H9 (cell line): ENCODE results near the gene CEP128. TPM values are rescaled to one million over a fixed set of nuclear protein-coding genes. Genes with fewer than 3 reads are reported as not detected.

Experiments used
- DNase-seq: peaks from one replicate; pipeline ENCODE4 v3.0.0-alpha.2; 2017
- H2AFZ ChIP-seq: one replicate; pipeline ENCODE4 v1.6.1; 2013; ENCODE audit warnings: mild to moderate bottlenecking, low read length, control low read depth, moderate library complexity
- H2AK5ac ChIP-seq: 2 replicates; pipeline ENCODE4 v1.6.1; 2013; ENCODE audit warnings: low read length, control low read depth, mixed read lengths; ENCODE audit not compliant: insufficient read length
- H2BK120ac ChIP-seq: one replicate; pipeline ENCODE4 v1.6.1; 2013; ENCODE audit warnings: low read depth, mild to moderate bottlenecking, low read length, control low read depth, inconsistent platforms; ENCODE audit not compliant: poor library complexity, severe bottlenecking
- H2BK12ac ChIP-seq: 2 replicates; pipeline ENCODE4 v1.6.1; 2013; ENCODE audit warnings: low read length, control low read depth, mixed read lengths, low read depth; ENCODE audit not compliant: insufficient read length
- H2BK15ac ChIP-seq: 2 replicates; pipeline ENCODE4 v1.6.1; 2013; ENCODE audit warnings: low read depth, low read length, control low read depth
- H2BK20ac ChIP-seq: one replicate; pipeline ENCODE4 v1.6.1; 2013; ENCODE audit warnings: low read depth, mild to moderate bottlenecking, low read length, control low read depth, inconsistent platforms; ENCODE audit not compliant: poor library complexity, severe bottlenecking
- H2BK5ac ChIP-seq: 2 replicates; pipeline ENCODE4 v1.6.1; 2013; ENCODE audit warnings: low read length, control low read depth, mixed read lengths; ENCODE audit not compliant: insufficient read length
- H3K14ac ChIP-seq: 2 replicates; pipeline ENCODE4 v1.6.1; 2013; ENCODE audit warnings: low read length, control low read depth; ENCODE audit not compliant: insufficient read depth
- H3K18ac ChIP-seq: 2 replicates; pipeline ENCODE4 v1.6.1; 2013; ENCODE audit warnings: low read depth, mild to moderate bottlenecking, mixed read lengths, low read length, control low read depth; ENCODE audit not compliant: insufficient read length
- H3K23ac ChIP-seq: 2 replicates; pipeline ENCODE4 v1.6.1; 2013; ENCODE audit warnings: low read length, control low read depth, mixed read lengths, low read depth; ENCODE audit not compliant: insufficient read length
- H3K23me2 ChIP-seq: 2 replicates; pipeline ENCODE4 v1.6.1; 2013; ENCODE audit warnings: low read depth, mild to moderate bottlenecking, mixed read lengths, low read length, control low read depth; ENCODE audit not compliant: insufficient read length, poor library complexity, severe bottlenecking
- H3K27ac ChIP-seq: 2 replicates; pipeline ENCODE4 v1.5.1; 2013; ENCODE audit warnings: low read length, control low read depth, mixed read lengths, low read depth; ENCODE audit not compliant: insufficient read length
- H3K27me3 ChIP-seq: 2 replicates; pipeline ENCODE4 v1.6.1; 2013; ENCODE audit warnings: low read length, control low read depth, inconsistent platforms; ENCODE audit not compliant: insufficient read depth
- H3K4ac ChIP-seq: 2 replicates; pipeline ENCODE4 v1.6.1; 2013; ENCODE audit warnings: low read depth, mild to moderate bottlenecking, control low read depth, inconsistent platforms, low read length, moderate library complexity
- H3K4me1 ChIP-seq: 2 replicates; pipeline ENCODE4 v1.6.1; 2013; ENCODE audit warnings: low read length, control low read depth, inconsistent platforms; ENCODE audit not compliant: insufficient read depth
- H3K4me2 ChIP-seq: 2 replicates; pipeline ENCODE4 v1.6.1; 2013; ENCODE audit warnings: low read length, control low read depth, mixed read lengths; ENCODE audit not compliant: insufficient read length, insufficient read depth
- H3K56ac ChIP-seq: 2 replicates; pipeline ENCODE4 v1.6.1; 2013; ENCODE audit warnings: low read depth, mild to moderate bottlenecking, mixed read lengths, low read length, control low read depth; ENCODE audit not compliant: insufficient read length
- H3K79me1 ChIP-seq: 2 replicates; pipeline ENCODE4 v1.6.1; 2013; ENCODE audit warnings: low read depth, mild to moderate bottlenecking, moderate library complexity, low read length, control low read depth, inconsistent platforms; ENCODE audit not compliant: insufficient read depth, poor library complexity, severe bottlenecking
- H3K79me2 ChIP-seq: 2 replicates; pipeline ENCODE4 v1.6.1; 2013; ENCODE audit warnings: low read length, control low read depth, inconsistent platforms; ENCODE audit not compliant: insufficient read depth
- H3K9ac ChIP-seq: 2 replicates; pipeline ENCODE4 v1.6.1; 2013; ENCODE audit warnings: low read length, control low read depth, mixed read lengths; ENCODE audit not compliant: insufficient read length; ENCODE audit errors: extremely low read depth
- H3K9me3 ChIP-seq: one replicate; pipeline ENCODE4 v1.6.1; 2013; ENCODE audit warnings: low read depth, low read length, inconsistent platforms; ENCODE audit not compliant: control insufficient read depth
- H3T11ph ChIP-seq: one replicate; pipeline ENCODE4 v1.6.1; 2013; ENCODE audit warnings: mild to moderate bottlenecking, low read length, control low read depth, inconsistent platforms
- H4K20me1 ChIP-seq: one replicate; pipeline ENCODE4 v1.6.1; 2013; ENCODE audit not compliant: control insufficient read depth, insufficient read length, insufficient read depth
- H4K5ac ChIP-seq: 2 replicates; pipeline ENCODE4 v1.6.1; 2013; ENCODE audit warnings: low read depth, mild to moderate bottlenecking, mixed read lengths, low read length, control low read depth; ENCODE audit not compliant: insufficient read length
- H4K8ac ChIP-seq: replicated peaks from 2 replicates; pipeline ENCODE4 v1.6.1; 2013; ENCODE audit warnings: low read length, control low read depth, mixed read lengths, low read depth; ENCODE audit not compliant: insufficient read length
- H4K91ac ChIP-seq: 2 replicates; pipeline ENCODE4 v1.6.1; 2013; ENCODE audit warnings: low read depth, mild to moderate bottlenecking, moderate library complexity, mixed read lengths, low read length, control low read depth; ENCODE audit not compliant: insufficient read length
- H3K27ac Mint-ChIP-seq, 3 experiments: 2 replicates in 2 of 3; 3 replicates in 1 of 3; pipeline ENCODE4 v1.8.0; 2020 to 2021; ENCODE audit warnings: mixed read lengths in 3 of 3, mild to moderate bottlenecking in 1 of 3, moderate library complexity in 1 of 3
- H3K27me3 Mint-ChIP-seq: 2 replicates; pipeline ENCODE4 v1.8.0; 2021; ENCODE audit warnings: low read depth, mild to moderate bottlenecking, moderate library complexity, mixed read lengths
- H3K36me3 Mint-ChIP-seq, 3 experiments: 2 replicates in 2 of 3; 3 replicates in 1 of 3; pipeline ENCODE4 v1.8.0; 2020 to 2021; ENCODE audit warnings: low read depth in 3 of 3, mixed read lengths in 3 of 3; ENCODE audit not compliant: insufficient read depth in 1 of 3
- H3K4me1 Mint-ChIP-seq, 2 experiments: 2 replicates each; pipeline ENCODE4 v1.8.0; 2020; ENCODE audit warnings: mixed read lengths in 2 of 2
- H3K4me3 Mint-ChIP-seq, 2 experiments: 2 replicates in 1 of 2; 3 replicates in 1 of 2; pipeline ENCODE4 v1.8.0; 2020 to 2021; ENCODE audit warnings: mild to moderate bottlenecking in 2 of 2, mixed read lengths in 2 of 2, moderate library complexity in 1 of 2
- H3K9me3 Mint-ChIP-seq, 2 experiments: 2 replicates in 1 of 2; 3 replicates in 1 of 2; pipeline ENCODE4 v1.8.0; 2020; ENCODE audit warnings: mild to moderate bottlenecking in 2 of 2, mixed read lengths in 2 of 2, moderate library complexity in 1 of 2
- CTCF ChIP-seq: fragments of 200-600 bp; sonication (generic); conservative IDR thresholded peaks from 3 replicates; pipeline ENCODE4 v1.8.0; 2021; ENCODE audit warnings: antibody characterized with exemption, mild to moderate bottlenecking
- WGBS: extraction: QIAGEN DNeasy Blood & Tissue Kit; methylation state at CpG from one replicate; pipeline ENCODE4 v1.1.7; 2013; ENCODE audit warnings: missing lambda C conversion rate, low lambda C conversion rate, mixed read lengths; ENCODE audit not compliant: insufficient read length; ENCODE audit errors: extremely low coverage; 5-methylcytosine and 5-hydroxymethylcytosine counted together
- total RNA-seq: library from RNA; stranded (reverse); gene quantifications from 2 replicates; pipeline ENCODE4 v1.2.1, GENCODE V29; 2021

The CEP128 gene
- total RNA-seq, 1 experiment from 2014 or later = 16.3 TPM

DNA sequence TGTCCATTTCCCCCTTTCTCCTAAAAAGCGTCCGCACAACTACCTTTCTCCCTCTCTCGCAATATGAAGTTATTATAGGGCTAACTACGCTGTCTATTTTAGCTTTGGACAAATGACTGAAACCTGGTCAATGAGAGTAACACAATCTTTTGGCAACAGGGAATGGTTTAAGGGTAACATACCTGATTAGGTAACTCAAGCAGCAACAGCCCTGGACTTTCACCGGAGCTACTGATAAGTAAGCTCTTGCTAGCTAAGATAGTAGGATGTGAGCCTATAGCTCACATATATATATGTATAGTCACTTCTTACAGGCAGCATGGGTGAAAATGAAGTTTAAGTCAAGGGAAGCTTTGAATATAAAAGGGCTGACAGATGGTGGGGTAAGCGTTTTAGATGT, 313.0 kb downstream of the CEP128 start:
- no peak overlapping the region for H4K8ac ChIP-seq
- WGBS = no CpG with 5 or more reads among the region's 6 CpGs

More for the DNA sequence above, 313.0 kb downstream of the CEP128 start:
- H3K4me1 ChIP-seq = no peaks in the 10 kb centered on the region
- no peaks in the 10 kb centered on the region for H3K27me3 ChIP-seq
- H3K18ac ChIP-seq = no peak overlapping the region
- H3K9me3 ChIP-seq = no peaks in the 10 kb centered on the region
- no peaks in the 10 kb centered on the region for H3K36me3 Mint-ChIP-seq
- no peak overlapping the region for H2BK120ac ChIP-seq
- no peaks in the 10 kb centered on the region for H3K27me3 Mint-ChIP-seq
- no peak overlapping the region for H3T11ph ChIP-seq
- H3K27ac ChIP-seq = no peak overlapping the region
- H3K27ac Mint-ChIP-seq = no peak overlapping the region
- H3K23me2 ChIP-seq = no peaks in the 10 kb centered on the region
- no peaks in the 10 kb centered on the region for H3K4me1 Mint-ChIP-seq
- no peaks in the 10 kb centered on the region for H3K79me1 ChIP-seq
- no peak overlapping the region for H2BK5ac ChIP-seq
- H3K4me3 Mint-ChIP-seq = no peak overlapping the region
- H4K91ac ChIP-seq = no peak overlapping the region
- H4K20me1 ChIP-seq = no peaks in the 10 kb centered on the region
- no peak overlapping the region for H3K4ac ChIP-seq
- no peak overlapping the region for H2BK20ac ChIP-seq
- H3K14ac ChIP-seq = no peak overlapping the region
- H2BK15ac ChIP-seq = no peak overlapping the region
- H2AK5ac ChIP-seq = no peak overlapping the region
- no peak overlapping the region for H3K4me2 ChIP-seq
- H3K9ac ChIP-seq = no peak overlapping the region
- H2AFZ ChIP-seq = no peak overlapping the region
- no peak overlapping the region for H2BK12ac ChIP-seq
- no peak for TF ChIP-seq CTCF
- no peak overlapping the region for H4K5ac ChIP-seq
- no peak overlapping the region for H3K23ac ChIP-seq
- no peak for DNase-seq
- no peaks in the 10 kb centered on the region for H3K79me2 ChIP-seq
- H3K56ac ChIP-seq = no peak overlapping the region
- peaks cover 0 to 3% of the 10 kb centered on the region in 2 experiments; a peak in 2 of 5 replicates for H3K9me3 Mint-ChIP-seq
